GM23338 (cell line): ENCODE data around the gene PRAC2. TPM values are rescaled to one million over a fixed set of nuclear protein-coding genes. Genes with fewer than 3 reads are reported as not detected.

Source experiments
- ATAC-seq: fragments of 200-7000 bp; cut with Tn5 transposase; 3 replicates; pipeline ENCODE4 v1.9.1; 2020
- DNase-seq: peaks from one replicate; pipeline ENCODE4 v3.0.0-alpha.2; 2015; ENCODE audit warnings: low spot score
- H2AFZ ChIP-seq: fragments of 200-600 bp; sonication (generic); 2 replicates; pipeline ENCODE4 v1.8.0; 2016; ENCODE audit warnings: antibody characterized with exemption, mild to moderate bottlenecking, moderate library complexity
- H3F3A ChIP-seq: fragments of 200-600 bp; sonication (generic); replicated peaks from 2 replicates; pipeline ENCODE4 v1.8.0; 2017; ENCODE audit warnings: antibody characterized with exemption, mixed run types, low read depth
- H3K27ac ChIP-seq: fragments of 200-600 bp; sonication (generic); 2 replicates; pipeline ENCODE4 v1.6.1; 2016; ENCODE audit warnings: low read depth
- H3K27me3 ChIP-seq: fragments of 200-600 bp; sonication (generic); 2 replicates; pipeline ENCODE4 v1.8.0; 2016; ENCODE audit warnings: mild to moderate bottlenecking, mixed run types, moderate library complexity; ENCODE audit not compliant: insufficient read depth
- H3K36me3 ChIP-seq: fragments of 200-600 bp; sonication (generic); 2 replicates; pipeline ENCODE4 v1.8.0; 2016; ENCODE audit warnings: mild to moderate bottlenecking; ENCODE audit not compliant: insufficient read depth
- H3K4me1 ChIP-seq: fragments of 200-600 bp; sonication (generic); 2 replicates; pipeline ENCODE4 v1.8.0; 2016; ENCODE audit warnings: mild to moderate bottlenecking, moderate library complexity; ENCODE audit not compliant: insufficient read depth
- H3K4me2 ChIP-seq: fragments of 200-600 bp; sonication (generic); 2 replicates; pipeline ENCODE4 v1.7.1; 2017; ENCODE audit warnings: mixed run types
- H3K4me3 ChIP-seq: fragments of 200-600 bp; sonication (generic); 2 replicates; pipeline ENCODE4 v1.6.1; 2016; ENCODE audit warnings: mixed run types
- H3K79me2 ChIP-seq: fragments of 200-600 bp; sonication (generic); replicated peaks from 2 replicates; pipeline ENCODE4 v1.8.0; 2017; ENCODE audit warnings: mild to moderate bottlenecking; ENCODE audit not compliant: insufficient read depth
- H3K9me2 ChIP-seq: fragments of 200-600 bp; sonication (generic); 2 replicates; pipeline ENCODE4 v1.8.0; 2017; ENCODE audit not compliant: insufficient read depth
- H4K20me1 ChIP-seq: fragments of 200-600 bp; sonication (generic); replicated peaks from 2 replicates; pipeline ENCODE4 v1.8.0; 2017; ENCODE audit warnings: mild to moderate bottlenecking; ENCODE audit not compliant: insufficient read depth
- H3K27ac Mint-ChIP-seq: 2 replicates; pipeline ENCODE4 v1.8.0; 2020; ENCODE audit warnings: inconsistent platforms, mild to moderate bottlenecking, moderate library complexity, mixed read lengths
- H3K27me3 Mint-ChIP-seq: 3 replicates; pipeline ENCODE4 v1.8.0; 2022; ENCODE audit warnings: low read depth, mild to moderate bottlenecking, moderate library complexity, mixed read lengths, inconsistent platforms; ENCODE audit not compliant: insufficient read depth, poor library complexity
- H3K36me3 Mint-ChIP-seq: 3 replicates; pipeline ENCODE4 v1.8.0; 2021; ENCODE audit warnings: low read depth, mild to moderate bottlenecking, inconsistent platforms, moderate library complexity, mixed read lengths
- H3K4me1 Mint-ChIP-seq: 3 replicates; pipeline ENCODE4 v1.8.0; 2020; ENCODE audit warnings: mild to moderate bottlenecking, inconsistent platforms, mixed read lengths
- H3K4me3 Mint-ChIP-seq: 3 replicates; pipeline ENCODE4 v1.8.0; 2021; ENCODE audit warnings: moderate library complexity, mild to moderate bottlenecking, inconsistent platforms, mixed read lengths
- H3K9me3 Mint-ChIP-seq: 3 replicates; pipeline ENCODE4 v1.8.0; 2020; ENCODE audit warnings: moderate library complexity, mild to moderate bottlenecking, inconsistent platforms, mixed read lengths
- EZH2 ChIP-seq: fragments of 200-600 bp; sonication (generic); IDR thresholded peaks from one replicate; pipeline ENCODE4 v1.8.0; 2017; ENCODE audit warnings: antibody characterized with exemption, mild to moderate bottlenecking, low read depth; ENCODE audit not compliant: unreplicated experiment
- NANOG ChIP-seq: IDR thresholded peaks from 2 replicates; pipeline ENCODE4 v1.6.1; 2016; ENCODE audit warnings: antibody characterized with exemption, borderline replicate concordance
- polyA plus RNA-seq: library from polyadenylated mRNA; unstranded; fragments of >200 nt; fragmentation: Nextera tagmentation; extraction: Ambion mirVana; gene quantifications from 2 replicates; pipeline ENCODE4 v1.2.1, GENCODE V29; 2016
- total RNA-seq: library from RNA; depleted of rRNA; stranded (reverse); fragments of >200 nt; shearing (Covaris generic); gene quantifications from 2 replicates; pipeline ENCODE4 v1.2.3, GENCODE V29; 2014
- TF ChIP-seq, protein P1 (sequence below): IDR thresholded peaks from one replicate; pipeline ENCODE4 v1.6.1; 2018; ENCODE audit warnings: antibody characterized with exemption; ENCODE audit not compliant: unreplicated experiment
- TF ChIP-seq, protein P2 (sequence below): IDR thresholded peaks from 2 replicates; pipeline ENCODE4 v1.6.1; 2016; ENCODE audit warnings: antibody characterized with exemption

Gene PRAC2
- total and polyA plus RNA-seq, 2 experiments from 2014 or later, result not detected

GRCh38 chr17:48717367-48718226 lies 5.4 kb upstream of the PRAC2 start (continued):
- TF ChIP-seq, protein P1, sequence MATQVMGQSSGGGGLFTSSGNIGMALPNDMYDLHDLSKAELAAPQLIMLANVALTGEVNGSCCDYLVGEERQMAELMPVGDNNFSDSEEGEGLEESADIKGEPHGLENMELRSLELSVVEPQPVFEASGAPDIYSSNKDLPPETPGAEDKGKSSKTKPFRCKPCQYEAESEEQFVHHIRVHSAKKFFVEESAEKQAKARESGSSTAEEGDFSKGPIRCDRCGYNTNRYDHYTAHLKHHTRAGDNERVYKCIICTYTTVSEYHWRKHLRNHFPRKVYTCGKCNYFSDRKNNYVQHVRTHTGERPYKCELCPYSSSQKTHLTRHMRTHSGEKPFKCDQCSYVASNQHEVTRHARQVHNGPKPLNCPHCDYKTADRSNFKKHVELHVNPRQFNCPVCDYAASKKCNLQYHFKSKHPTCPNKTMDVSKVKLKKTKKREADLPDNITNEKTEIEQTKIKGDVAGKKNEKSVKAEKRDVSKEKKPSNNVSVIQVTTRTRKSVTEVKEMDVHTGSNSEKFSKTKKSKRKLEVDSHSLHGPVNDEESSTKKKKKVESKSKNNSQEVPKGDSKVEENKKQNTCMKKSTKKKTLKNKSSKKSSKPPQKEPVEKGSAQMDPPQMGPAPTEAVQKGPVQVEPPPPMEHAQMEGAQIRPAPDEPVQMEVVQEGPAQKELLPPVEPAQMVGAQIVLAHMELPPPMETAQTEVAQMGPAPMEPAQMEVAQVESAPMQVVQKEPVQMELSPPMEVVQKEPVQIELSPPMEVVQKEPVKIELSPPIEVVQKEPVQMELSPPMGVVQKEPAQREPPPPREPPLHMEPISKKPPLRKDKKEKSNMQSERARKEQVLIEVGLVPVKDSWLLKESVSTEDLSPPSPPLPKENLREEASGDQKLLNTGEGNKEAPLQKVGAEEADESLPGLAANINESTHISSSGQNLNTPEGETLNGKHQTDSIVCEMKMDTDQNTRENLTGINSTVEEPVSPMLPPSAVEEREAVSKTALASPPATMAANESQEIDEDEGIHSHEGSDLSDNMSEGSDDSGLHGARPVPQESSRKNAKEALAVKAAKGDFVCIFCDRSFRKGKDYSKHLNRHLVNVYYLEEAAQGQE, result no peak
- TF ChIP-seq, protein P2, sequence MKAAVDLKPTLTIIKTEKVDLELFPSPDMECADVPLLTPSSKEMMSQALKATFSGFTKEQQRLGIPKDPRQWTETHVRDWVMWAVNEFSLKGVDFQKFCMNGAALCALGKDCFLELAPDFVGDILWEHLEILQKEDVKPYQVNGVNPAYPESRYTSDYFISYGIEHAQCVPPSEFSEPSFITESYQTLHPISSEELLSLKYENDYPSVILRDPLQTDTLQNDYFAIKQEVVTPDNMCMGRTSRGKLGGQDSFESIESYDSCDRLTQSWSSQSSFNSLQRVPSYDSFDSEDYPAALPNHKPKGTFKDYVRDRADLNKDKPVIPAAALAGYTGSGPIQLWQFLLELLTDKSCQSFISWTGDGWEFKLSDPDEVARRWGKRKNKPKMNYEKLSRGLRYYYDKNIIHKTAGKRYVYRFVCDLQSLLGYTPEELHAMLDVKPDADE, result no peak
- no peak for TF ChIP-seq NANOG

DNA sequence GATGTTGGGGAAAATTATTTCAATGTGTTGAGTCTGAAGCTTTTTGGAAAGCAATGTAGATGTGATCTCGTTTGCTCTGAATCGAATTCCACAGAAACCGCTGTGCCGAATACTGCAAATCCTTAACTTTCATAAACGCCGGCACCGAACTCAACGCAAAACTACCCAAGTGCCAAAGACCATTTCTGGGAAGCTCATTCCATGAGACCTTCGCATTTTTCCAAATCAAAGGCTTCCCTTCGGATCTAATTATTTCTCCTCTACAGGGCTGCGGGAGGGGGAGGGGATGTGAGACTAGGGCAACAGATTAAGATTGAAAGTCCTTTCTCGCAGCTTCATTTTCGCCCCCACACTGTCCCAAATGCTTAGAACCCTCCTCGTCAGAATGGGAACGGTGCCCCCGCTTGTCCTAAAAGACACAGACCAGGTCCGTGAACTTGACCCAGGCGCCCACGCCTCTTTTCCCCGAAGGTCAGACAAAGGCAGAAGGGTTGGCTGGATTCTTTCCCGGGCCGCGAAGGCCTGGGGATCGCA lies 4.7 kb upstream of the PRAC2 start:
- Histone ChIP-seq H4K20me1 (peaks cover 9% of the 10 kb centered on the region), H3F3A (peaks cover 35% of the 10 kb centered on the region), H2AFZ (peak overlapping the region; percentile 94), H3K36me3 (no peaks in the 10 kb centered on the region), H3K27ac (no peak overlapping the region), H3K4me1 (peaks cover 34% of the 10 kb centered on the region), H3K9me2 (no peaks in the 10 kb centered on the region), H3K4me2 (peak overlapping the region; percentile 75), H3K79me2 (no peaks in the 10 kb centered on the region), H3K27me3 (peaks cover 98% of the 10 kb centered on the region), H3K4me3 (peak overlapping the region; percentile 57)
- Mint-ChIP-seq H3K4me1 (peaks cover 36% of the 10 kb centered on the region), H3K36me3 (no peaks in the 10 kb centered on the region), H3K27ac (no peak overlapping the region), H3K27me3 (peaks cover 95% of the 10 kb centered on the region), H3K9me3 (no peaks in the 10 kb centered on the region; the same call in 2 of the 3 replicates), H3K4me3 (peak overlapping the region; percentile 73)
- peak; percentile 22 for TF ChIP-seq EZH2
- TF ChIP-seq, protein P2, result no peak
- DNase-seq (peak; percentile 69), ATAC-seq (no peak)
